Kidney tubule cell (primary cell): ENCODE measurements around the gene PI16.

Experiments used
- DNase-seq: peaks from one replicate; pipeline ENCODE4 v3.0.0-alpha.2; 2018; ENCODE audit warnings: low spot score

The PI16 gene, protein sequence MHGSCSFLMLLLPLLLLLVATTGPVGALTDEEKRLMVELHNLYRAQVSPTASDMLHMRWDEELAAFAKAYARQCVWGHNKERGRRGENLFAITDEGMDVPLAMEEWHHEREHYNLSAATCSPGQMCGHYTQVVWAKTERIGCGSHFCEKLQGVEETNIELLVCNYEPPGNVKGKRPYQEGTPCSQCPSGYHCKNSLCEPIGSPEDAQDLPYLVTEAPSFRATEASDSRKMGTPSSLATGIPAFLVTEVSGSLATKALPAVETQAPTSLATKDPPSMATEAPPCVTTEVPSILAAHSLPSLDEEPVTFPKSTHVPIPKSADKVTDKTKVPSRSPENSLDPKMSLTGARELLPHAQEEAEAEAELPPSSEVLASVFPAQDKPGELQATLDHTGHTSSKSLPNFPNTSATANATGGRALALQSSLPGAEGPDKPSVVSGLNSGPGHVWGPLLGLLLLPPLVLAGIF

DNA sequence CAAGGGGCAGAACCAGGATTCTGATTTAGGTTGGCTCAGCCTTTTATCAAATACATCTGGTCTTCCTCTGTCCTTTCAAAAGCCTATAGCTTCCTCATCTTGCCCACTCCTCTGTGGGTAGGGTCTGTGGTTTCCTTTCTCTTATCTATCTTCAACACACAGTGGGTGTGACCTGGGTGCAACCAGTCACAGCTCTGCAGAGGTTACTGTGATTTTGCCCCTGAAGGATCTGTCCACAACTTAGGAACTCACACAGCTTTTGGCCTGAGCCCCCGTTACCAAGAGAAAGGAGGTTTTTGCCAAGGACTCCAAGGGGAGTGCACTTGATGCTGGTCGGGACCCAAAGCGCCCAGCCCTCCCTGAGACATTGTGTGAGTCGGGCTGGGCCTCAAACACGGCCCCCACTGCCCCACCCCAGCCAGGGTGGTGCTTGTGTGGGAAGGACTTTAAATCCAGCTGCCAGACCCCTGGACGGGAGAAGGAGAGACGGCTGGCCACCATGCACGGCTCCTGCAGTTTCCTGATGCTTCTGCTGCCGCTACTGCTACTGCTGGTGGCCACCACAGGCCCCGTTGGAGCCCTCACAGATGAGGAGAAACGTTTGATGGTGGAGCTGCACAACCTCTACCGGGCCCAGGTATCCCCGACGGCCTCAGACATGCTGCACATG is at the start of gene PI16:
Gene PI16, plus strand, starts transcription at position 477 of the 670 bp plus-strand sequence. Its CDS starts 23 bp downstream, at position 500.
- DNase-seq = no peak

GRCh38 chr6:36904851-36905393 is 49.6 kb upstream of the PI16 start:
- DNase-seq = no peak

- DNase-seq = no peak
Measured at GRCh38 chr6:36906539-36907325, 47.8 kb upstream of the PI16 start.

DNA sequence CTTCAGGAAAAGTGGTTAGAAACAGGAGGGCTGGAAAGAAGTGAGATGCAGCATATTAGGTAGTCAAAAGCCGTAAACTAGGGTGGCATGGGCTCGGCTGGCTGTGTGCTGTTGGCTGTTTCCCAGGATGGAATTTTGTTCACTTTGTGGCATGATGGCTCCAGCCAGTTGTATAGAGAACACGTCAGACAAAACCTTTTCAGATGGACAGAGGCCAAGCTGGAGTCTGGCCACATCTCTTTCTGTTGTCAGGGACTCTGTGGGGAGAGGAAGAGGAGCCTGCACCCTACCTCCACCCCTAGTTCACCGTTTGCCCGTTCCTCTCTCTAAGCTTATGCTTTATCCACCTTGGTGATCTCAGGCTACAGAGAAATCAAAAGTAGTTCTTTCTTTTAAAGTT is 46.8 kb upstream of the PI16 start:
- no peak for DNase-seq

DNA sequence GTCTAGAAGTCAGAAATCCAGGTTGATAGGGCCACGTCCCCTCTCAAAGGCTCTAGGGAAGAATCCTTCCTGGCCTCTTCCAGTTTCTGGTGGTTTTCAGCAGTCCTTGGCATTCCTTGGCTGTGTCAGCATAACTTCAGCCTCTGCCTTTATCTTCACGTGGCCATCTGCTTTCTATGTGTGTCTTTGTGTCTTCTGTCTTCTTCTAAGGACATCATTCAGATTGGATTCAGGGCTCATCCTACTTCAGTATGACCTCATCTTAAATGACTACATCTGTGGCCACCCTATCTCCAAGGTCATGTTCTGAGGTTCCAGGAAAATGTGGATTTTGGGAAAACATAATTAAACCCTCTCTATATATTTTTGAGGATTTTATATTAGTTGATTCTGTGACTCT is 45.8 kb upstream of the PI16 start:
- DNase-seq = no peak

GRCh38 chr6:36912030-36912454 is 42.5 kb upstream of the PI16 start:
- DNase-seq = no peak

- peak; percentile 74 for DNase-seq
Measured at GRCh38 chr6:36912586-36912985, 42.0 kb upstream of the PI16 start.

DNA sequence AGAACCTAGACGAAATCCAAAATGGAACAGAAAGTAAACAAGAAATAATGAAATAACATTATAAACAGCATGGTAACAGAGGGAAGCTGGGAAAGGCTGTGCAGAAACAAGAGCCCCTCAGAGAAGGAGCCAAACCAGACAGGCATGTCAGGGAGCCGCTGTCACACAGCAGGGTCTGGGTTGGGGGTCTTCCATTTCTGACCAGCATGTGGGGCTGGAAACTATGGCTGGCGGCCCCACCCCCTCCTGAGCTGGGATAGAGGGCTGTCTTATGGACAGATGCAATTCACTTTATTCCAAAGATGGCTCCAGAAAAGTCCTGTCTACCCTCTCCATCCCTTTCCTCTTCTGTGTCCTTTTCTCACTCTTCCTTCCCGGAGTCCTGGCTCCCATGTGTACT is 41.5 kb upstream of the PI16 start:
- DNase-seq = no peak

DNA sequence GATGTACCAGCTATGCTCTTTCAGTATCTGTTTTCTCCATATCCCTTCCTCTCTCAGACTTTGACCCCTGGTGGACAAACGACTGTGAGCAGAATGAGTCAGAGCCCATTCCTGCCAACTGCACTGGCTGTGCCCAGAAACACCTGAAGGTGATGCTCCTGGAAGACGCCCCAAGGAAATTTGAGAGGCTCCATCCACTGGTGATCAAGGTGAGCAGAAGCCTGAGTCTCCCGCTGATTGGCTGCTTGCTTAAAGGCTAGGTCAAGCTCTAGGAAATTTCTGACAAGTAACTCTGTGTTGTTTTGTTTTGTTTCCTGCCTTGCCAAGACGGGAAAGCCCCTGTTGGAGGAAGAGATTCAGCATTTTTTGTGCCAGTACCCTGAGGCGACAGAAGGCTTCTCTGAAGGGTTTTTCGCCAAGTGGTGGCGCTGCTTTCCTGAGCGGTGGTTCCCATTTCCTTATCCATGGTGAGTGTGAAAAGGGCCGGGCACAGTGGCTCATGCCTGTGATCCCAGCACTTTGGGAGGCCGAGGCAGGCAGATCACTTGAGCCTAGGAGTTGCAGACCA is 40.2 kb upstream of the PI16 start:
- DNase-seq = peak; percentile 89

DNA sequence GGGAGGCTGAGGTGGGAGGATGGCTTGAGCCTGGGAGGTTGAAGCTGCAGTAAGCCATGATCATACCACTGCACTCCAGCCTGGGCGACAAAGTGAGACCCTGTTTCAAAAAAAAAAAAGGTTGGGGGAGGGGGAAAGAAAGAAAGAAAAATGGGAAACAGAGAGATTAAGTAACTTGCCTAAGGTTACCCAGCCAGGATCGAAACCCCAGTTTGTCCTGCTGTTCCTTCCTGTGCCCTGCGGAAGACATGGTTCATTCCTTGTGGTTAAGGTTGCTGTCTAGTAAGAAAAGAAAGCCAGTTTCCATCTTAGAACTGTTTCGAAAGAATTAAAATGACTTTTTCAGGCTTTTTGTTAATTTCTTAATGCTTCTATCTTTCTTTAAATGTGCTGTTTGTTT is 38.9 kb upstream of the PI16 start:
- DNase-seq = no peak

GRCh38 chr6:36916126-36916525 is 38.4 kb upstream of the PI16 start:
- no peak for DNase-seq

DNA sequence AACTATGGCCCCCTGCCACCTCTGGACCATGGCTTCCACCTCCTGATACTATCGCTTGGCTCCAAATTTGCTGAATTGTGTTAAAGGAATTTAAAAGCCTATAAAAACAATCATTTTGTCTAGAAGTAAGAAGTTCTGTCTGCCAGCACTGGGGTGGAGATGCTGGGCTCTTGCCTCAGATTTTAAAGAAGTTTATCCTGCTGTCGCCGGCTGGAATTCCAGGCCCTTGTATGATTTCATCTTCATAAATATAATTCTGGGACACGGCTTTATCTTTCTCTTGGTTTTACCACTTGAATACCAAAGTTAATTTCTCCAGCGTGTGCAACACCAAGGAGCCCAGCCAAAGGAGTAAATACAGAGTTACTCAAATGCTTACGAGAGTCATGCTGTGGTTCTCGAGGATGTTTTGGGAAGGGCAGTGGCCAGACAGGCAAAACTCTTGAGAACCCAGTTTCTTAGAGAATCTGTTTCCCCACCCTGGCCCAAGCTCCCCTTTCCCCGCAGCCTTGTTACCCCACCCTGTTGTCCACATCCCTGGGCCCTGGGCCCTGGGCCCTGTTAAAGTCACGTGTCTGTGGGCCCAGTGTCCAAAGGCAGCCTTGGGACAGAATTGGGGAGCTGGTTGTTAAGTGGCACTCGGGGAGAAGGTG is 36.9 kb upstream of the PI16 start:
- no peak for DNase-seq

GRCh38 chr6:36920049-36920448 is 34.5 kb upstream of the PI16 start:
- peak; percentile 49 for DNase-seq

GRCh38 chr6:36920546-36920945 is 34.0 kb upstream of the PI16 start:
- no peak for DNase-seq

DNA sequence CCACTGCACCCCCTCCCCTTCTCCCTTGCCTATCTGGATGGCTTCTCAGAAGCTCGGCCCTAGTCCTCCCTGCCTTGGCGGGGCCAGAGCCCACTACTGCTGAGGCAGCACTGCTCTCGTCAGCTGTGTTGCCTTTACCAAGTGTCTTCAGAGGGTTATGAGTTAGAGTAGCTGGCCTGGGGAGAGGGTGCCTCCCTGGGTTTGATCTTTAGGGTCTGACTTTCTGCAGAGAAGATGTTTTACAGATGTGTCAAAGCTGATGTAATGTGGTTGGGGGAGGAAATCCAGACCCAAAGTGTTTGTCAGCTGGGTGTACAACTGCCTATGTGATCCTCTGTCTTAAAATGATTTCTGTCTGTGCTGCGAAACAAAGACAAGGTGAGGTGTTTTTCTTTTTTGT is 30.4 kb upstream of the PI16 start:
- peak; percentile 24 for DNase-seq

- no peak for DNase-seq
Measured at GRCh38 chr6:36924778-36925374, 29.7 kb upstream of the PI16 start.

GRCh38 chr6:36925809-36926208 is 28.7 kb upstream of the PI16 start:
- no peak for DNase-seq

DNA sequence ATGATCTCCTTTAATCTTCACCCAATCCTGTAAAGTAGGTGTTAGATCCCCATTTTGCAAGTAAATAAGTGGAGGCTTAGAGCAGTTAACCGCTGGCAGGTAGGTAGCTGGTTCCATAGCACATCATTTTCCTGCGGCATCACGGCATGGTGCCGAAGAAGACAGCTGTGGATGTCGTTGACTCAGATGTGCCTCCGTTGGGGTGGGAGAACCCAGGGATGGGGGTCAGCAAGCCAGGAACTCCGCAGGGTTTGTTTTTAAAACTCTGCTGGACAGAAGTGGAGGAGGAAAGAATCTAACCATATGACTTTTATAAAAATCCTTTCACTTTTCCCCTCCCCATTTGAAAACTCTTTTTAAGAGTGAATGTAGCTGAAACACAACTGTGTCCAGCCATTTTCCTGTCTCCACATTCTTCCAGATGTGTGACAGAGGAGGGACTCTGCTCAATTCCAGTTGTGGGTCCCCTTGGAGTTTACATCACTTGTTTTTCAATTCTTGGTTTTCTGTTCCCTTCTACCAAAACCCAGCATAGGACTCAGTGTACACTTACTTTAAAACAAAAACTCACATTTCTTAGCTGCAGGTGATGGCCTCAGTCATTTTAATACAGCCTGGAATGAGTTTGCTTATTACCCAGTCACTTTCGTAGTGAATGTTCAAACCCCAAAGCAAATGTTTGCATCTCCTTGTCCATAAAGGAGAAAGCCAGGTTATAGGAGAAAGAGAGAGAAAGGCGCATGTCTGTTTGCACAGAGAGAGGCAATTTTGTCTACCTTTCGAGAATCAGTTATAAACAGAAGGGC is 27.6 kb upstream of the PI16 start:
- DNase-seq = no peak

DNA sequence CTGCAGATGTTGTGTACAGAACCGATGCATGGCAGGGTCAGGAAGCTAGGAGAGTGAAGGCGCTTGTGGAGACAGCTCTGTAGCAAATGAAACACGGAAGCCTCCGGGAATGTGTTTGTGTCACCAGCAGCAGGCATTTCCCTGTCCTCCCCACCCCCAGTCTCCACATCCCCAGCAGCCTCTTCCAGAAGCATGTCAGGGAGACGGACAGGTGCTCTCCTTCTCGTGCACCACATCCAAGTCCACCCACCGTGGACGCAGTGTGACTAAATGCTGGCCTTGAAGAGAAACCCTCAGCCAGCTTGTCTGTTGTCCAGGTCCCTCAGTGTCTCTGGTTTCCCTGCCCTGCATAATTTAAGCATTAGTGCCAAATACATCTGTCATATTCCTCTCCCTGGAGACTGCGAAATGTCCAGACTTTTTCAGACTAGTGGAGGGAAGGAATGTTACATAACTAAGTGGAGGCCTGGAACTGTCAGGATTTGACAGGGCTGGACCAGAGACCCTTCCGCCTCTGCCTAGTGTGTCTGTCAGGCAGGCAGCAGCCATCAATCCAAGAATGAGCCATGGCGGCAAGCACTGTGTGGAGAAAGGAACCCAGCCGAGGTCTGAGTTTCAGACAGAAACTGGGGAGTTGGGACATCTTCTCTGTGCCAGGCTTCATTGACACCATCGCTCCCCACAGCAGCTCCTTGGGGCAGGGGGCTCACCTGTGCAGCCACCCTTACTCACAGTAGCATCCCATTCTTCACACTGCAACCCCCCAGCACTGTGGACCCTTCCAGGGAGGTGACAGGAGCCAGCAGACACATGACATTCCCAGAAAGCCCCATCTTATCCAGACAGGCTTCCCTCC is 26.6 kb upstream of the PI16 start:
- DNase-seq = no peak
